GM10266 (cell line): ENCODE results near the gene ITPK1.
"Not testable (repeated sequence)": the region's sequence is repeated elsewhere in the genome, so short reads cannot be mapped to it uniquely, and the experiment has no call there.

Experiments
- DNase-seq: peaks from one replicate; pipeline ENCODE4 v3.0.0; 2012; ENCODE audit errors: extremely low spot score
- TF ChIP-seq, protein P1 (sequence below): IDR thresholded peaks from 2 replicates; pipeline ENCODE4 v1.5.1; 2012; ENCODE audit warnings: mild to moderate bottlenecking, low read depth; ENCODE audit not compliant: control insufficient read depth, insufficient read depth; ENCODE audit errors: missing control alignments

ITPK1 gene

DNA sequence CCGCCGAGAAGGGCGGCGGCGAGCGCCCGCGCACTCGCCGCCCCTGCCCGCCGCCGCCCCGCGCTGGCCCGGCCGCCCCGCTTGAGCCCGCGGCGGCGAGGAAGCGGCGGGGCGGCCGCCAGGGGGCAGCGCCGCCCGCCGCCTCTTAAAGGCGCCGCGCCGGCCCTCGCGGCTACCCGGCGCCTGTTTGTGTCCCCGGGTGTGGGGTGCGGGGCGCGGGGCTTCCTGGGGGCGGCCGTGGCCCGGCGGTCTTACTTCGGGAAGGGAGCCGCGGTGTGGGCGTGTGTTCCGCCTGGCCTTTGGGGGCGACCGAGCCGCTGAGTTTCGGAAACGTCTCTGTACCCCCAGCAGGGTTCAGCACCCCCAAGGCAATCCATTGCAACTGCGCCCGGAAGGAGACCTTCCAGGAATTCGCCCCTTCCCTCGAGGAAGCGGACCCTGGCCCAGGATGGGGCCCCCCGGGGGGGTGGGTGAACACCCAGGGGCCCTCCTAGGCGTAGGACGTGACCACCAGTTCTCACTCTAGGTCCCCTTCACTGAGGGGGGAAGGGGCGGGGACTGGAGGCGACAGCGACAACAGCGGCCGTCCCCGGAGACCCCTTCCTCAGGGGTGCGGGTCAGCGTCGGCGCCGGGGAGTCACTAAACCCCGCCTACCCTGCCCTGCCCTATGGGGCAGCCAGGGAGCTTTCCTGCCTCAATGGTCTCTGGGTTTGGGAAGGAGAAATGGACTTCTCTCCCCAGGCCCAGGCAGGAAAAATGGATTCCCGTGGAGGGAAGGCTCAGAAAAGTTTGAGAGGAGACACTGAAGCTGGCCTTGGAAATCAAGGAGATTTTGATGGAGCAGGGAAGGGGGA lies at the start of gene ITPK1:
Gene ITPK1 (minus strand): TSS at position 105 of the 855 bp plus-strand sequence. CDS start 762 bp downstream, outside the sequence.
- peak; percentile 90 for DNase-seq
- TF ChIP-seq, protein P1, sequence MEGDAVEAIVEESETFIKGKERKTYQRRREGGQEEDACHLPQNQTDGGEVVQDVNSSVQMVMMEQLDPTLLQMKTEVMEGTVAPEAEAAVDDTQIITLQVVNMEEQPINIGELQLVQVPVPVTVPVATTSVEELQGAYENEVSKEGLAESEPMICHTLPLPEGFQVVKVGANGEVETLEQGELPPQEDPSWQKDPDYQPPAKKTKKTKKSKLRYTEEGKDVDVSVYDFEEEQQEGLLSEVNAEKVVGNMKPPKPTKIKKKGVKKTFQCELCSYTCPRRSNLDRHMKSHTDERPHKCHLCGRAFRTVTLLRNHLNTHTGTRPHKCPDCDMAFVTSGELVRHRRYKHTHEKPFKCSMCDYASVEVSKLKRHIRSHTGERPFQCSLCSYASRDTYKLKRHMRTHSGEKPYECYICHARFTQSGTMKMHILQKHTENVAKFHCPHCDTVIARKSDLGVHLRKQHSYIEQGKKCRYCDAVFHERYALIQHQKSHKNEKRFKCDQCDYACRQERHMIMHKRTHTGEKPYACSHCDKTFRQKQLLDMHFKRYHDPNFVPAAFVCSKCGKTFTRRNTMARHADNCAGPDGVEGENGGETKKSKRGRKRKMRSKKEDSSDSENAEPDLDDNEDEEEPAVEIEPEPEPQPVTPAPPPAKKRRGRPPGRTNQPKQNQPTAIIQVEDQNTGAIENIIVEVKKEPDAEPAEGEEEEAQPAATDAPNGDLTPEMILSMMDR, result peak; percentile 63

- no peak for DNase-seq
Measured at GRCh38 chr14:93163564-93163963, 47.8 kb upstream of the ITPK1 start.

DNA sequence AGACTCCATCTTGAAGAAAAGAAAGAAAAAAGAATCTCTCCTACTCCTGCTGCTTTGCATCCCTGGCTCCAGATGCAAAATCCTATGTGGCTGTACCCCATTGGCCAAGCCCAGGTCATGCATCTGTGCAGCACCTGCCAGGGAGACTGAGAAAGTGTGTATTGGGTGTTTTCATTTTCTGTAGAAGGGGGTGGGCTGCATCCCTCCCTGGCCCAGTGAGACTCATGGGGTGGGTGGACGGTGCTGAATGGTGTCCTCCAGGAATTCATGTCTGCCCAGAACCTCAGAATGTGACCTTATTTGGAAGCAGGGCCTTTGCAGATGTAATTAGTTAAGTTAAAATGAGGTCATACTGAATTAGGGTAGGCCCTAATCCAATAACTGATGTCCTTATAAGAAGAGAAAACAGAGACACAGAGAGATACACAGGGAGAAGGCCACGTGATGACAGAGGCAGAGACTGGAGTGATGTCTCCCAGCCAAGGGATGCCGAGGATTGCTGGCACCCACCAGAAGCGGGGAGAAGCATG lies 45.8 kb upstream of the ITPK1 start:
- TF ChIP-seq, protein P1, result no peak
- no peak for DNase-seq

More at GRCh38 chr14:93163564-93163963, 47.8 kb upstream of the ITPK1 start:
- TF ChIP-seq, protein P1, result no peak

- TF ChIP-seq, protein P1, result peak; percentile 50
- no peak for DNase-seq
Measured at GRCh38 chr14:93160353-93160801, 44.7 kb upstream of the ITPK1 start.

GRCh38 chr14:93159625-93160352 lies 44.1 kb upstream of the ITPK1 start:
- DNase-seq, result not testable (repeated sequence)

GRCh38 chr14:93158349-93158748 lies 42.6 kb upstream of the ITPK1 start:
- not testable (repeated sequence) for DNase-seq

DNA sequence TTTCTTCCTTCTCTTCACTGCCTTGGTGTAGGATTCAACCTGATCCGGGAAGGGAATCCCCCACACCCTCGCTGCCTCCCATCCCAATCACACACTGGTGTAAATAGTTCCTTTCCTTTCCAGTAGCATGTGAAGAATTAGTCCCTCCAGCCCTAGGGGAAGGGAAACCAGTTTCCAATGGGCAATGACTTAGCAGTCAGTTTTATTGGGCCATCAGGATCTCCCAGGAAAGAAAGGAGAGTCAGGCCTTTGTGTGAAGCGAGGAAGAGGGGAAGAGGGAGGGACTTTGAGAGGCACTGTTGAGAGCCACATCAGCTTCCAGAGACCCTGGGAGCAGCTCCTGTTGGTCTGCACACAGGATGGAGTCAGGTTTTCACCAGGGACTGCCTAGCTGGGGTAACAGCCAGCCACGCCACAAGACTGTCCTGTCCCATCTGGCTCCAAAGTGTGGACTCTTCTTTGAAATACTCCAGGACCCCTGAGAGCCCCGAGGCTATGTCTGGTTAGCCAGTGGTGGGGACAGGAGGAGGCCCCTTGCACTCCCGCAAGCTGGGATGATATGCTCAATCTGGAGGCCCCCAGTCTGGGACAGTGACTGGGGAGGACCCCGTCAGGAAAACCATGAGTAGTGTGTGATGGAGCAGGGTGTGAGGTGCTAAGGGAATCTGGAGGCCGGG lies 41.1 kb upstream of the ITPK1 start:
- no peak for DNase-seq
- TF ChIP-seq, protein P1, result no peak
